ENCODE data around the gene RFX4. TPM values are rescaled to one million over a fixed set of nuclear protein-coding genes. Genes with fewer than 3 reads are reported as not detected.

Gene RFX4
- total and polyA plus RNA-seq, 10 of the 15 experiments (the other 5 are each of a cell fraction or from before 2014, with no cell fraction given) = 0.02 to 0.23 TPM; not detected in 8

- 72% methylated on average over 3 of the region's 3 CpGs for WGBS (ENCODE audit: insufficient coverage, insufficient replicate concordance, low lambda C conversion rate, missing lambda C conversion rate)
- no peaks in the 10 kb centered on the region for H3K4me1 ChIP-seq (ENCODE audit: control insufficient read depth, insufficient read depth, low read length)
- SMC1A ChIA-PET (ENCODE audit: uncharacterized antibody, unreplicated experiment) = no interaction called here
- no peaks in the 10 kb centered on the region; a peak in 2 of 4 replicates for H3K27me3 ChIP-seq (replicated peaks in 1 of 2; ENCODE audit: control insufficient read depth in 2 of 2, insufficient read depth in 2 of 2, low read length in 1 of 2)
- intact Hi-C loops (cut with micrococcal nuclease; ENCODE audit: unreplicated experiment) = no loop called here
- no peak overlapping the region for H3K27ac ChIP-seq (ENCODE audit: control insufficient read depth, insufficient read depth)
- no TSS peak for BruUV-seq (replicated peaks)
- CTCF ChIA-PET = interaction anchor here (0.7 to 1.7 kb wide), 2 partner anchors 118 to 119 kb away, joined by 4 to 5 read pairs; no protein-coding TSS in a partner anchor
- POLR2A ChIA-PET = no interaction called here
- no peak for TF ChIP-seq KDM1A (IDR thresholded peaks at IDR 0.05; ENCODE audit: borderline replicate concordance)
- TF ChIP-seq HDGF (IDR thresholded peaks at IDR 0.05) = no peak
- TF ChIP-seq ESRRA (IDR thresholded peaks at IDR 0.05; ENCODE audit: low read length) = no peak
- no peak for TF ChIP-seq SMAD1 (IDR thresholded peaks at IDR 0.05; ENCODE audit: low read depth, partially characterized antibody)
- TF ChIP-seq CTCF (IDR thresholded peaks at IDR 0.05 in 2 of 3, conservative IDR thresholded peaks at IDR 0.05 in 1 of 3; ENCODE audit: control insufficient read depth in 2 of 3, extremely low read depth in 1 of 3, insufficient read depth in 1 of 3, low read depth in 3 of 3, low read length in 3 of 3) = peak in 1 of 3 experiments; percentile 15; a peak in 2 of 6 replicates
- no peak for TF ChIP-seq NR2F1 (conservative IDR thresholded peaks at IDR 0.05)
- no peak for TF ChIP-seq ZBTB33 (IDR thresholded peaks at IDR 0.05)
- 0 out of 2 replicates have a peak, but pooled peaks have one; percentile 2 for TF ChIP-seq RAD21 (IDR thresholded peaks at IDR 0.05; ENCODE audit: insufficient read depth, low read depth, low read length)
- no peak for TF ChIP-seq HDAC6 (IDR thresholded peaks at IDR 0.05; ENCODE audit: unreplicated experiment)
- no peak for TF ChIP-seq MTA3 (IDR thresholded peaks at IDR 0.05; ENCODE audit: borderline replicate concordance, low read length)
- TF ChIP-seq RELA (IDR thresholded peaks at IDR 0.05; ENCODE audit: borderline replicate concordance, partially characterized antibody) = no peak
- TF ChIP-seq SIX5 (IDR thresholded peaks at IDR 0.05; ENCODE audit: low read depth, low read length, severe bottlenecking) = no peak
- no peaks in the 10 kb centered on the region for H4K20me1 ChIP-seq (ENCODE audit: control insufficient read depth, insufficient read depth)
- FAIRE-seq = no peak
- no peak for ATAC-seq
- in situ Hi-C loops (cut with MboI) = no loop called here
- H2AFZ ChIP-seq (ENCODE audit: control insufficient read depth, low read depth, low read length) = no peak overlapping the region
- RAD21 ChIA-PET (ENCODE audit: unreplicated experiment) = no interaction called here
- H3K9me3 ChIP-seq (replicated peaks; ENCODE audit: control insufficient read depth, insufficient read depth, low read length) = no peaks in the 10 kb centered on the region
- H3K9ac ChIP-seq (ENCODE audit: control insufficient read depth, insufficient read depth, low read length) = no peak overlapping the region
- H3K36me3 ChIP-seq (ENCODE audit: control insufficient read depth in 2 of 2, insufficient read depth in 2 of 2, low read length in 1 of 2) = no peaks in the 10 kb centered on the region
- H3K4me2 ChIP-seq (ENCODE audit: control insufficient read depth, insufficient read depth) = no peak overlapping the region
- no peaks in the 10 kb centered on the region for H3K79me2 ChIP-seq (ENCODE audit: control insufficient read depth, insufficient read depth, low read length)
- H3K4me3 ChIP-seq = no peak overlapping the region
- DNase-seq (ENCODE audit: low read depth, low spot score) = no peak
These were observed 140.0 kb downstream of the RFX4 start for GRCh38 chr12:106722837-106723236.

Measured in GM12878 (cell line).